GM12878 (cell line): ENCODE measurements around the gene CBFA2T3. TPM values are rescaled to one million over a fixed set of nuclear protein-coding genes. Genes with fewer than 3 reads are reported as not detected.

Experiments used
- ATAC-seq: fragments of 200-7000 bp; cut with Tn5 transposase; 3 replicates; pipeline ENCODE4 v1.9.1; 2020; ENCODE audit warnings: mild to moderate bottlenecking, moderate library complexity
- BruUV-seq: library from RNA; stranded (reverse); fragments of 400-500 nt; replicated peaks from 2 replicates; lab custom pipeline; 2021; lab: Mats Ljungman, UMichigan
- CTCF ChIA-PET: fragments of 300-600 bp; sonication (Branson Sonifier 250); formaldehyde crosslinking; extraction: SDS; loops from one replicate; lab custom pipeline; 2021; ENCODE audit warnings: inconsistent platforms; lab: Yijun Ruan, JAX
- POLR2A ChIA-PET: fragments of 350-600 bp; formaldehyde crosslinking; extraction: SDS; loops from one replicate; lab custom pipeline; 2021; ENCODE audit warnings: inconsistent platforms; lab: Charles Lee
- RAD21 ChIA-PET: fragments of 300-600 bp; sonication (Branson Sonifier 250); formaldehyde crosslinking; loops from one replicate; lab custom pipeline; 2023; ENCODE audit warnings: antibody characterized with exemption; ENCODE audit not compliant: unreplicated experiment; lab: Charles Lee
- SMC1A ChIA-PET: fragments of 300-600 bp; sonication (Branson Sonifier 250); formaldehyde crosslinking; loops from one replicate; lab custom pipeline; 2023; ENCODE audit not compliant: unreplicated experiment, uncharacterized antibody; lab: Charles Lee
- DNase-seq: peaks from one replicate; pipeline ENCODE4 v3.0.0-alpha.2; 2011; ENCODE audit warnings: low read depth, low spot score
- FAIRE-seq: peaks from 3 replicates; lab custom pipeline; 2011; peaks lifted over from hg19 to GRCh38; lab: Jason Lieb, UNC
- H2AFZ ChIP-seq: 2 replicates; pipeline ENCODE4 v1.6.0; 2011; ENCODE audit warnings: low read depth, low read length, control low read depth; ENCODE audit not compliant: control insufficient read depth
- H3K27ac ChIP-seq: 2 replicates; pipeline ENCODE4 v1.5.1; 2011; ENCODE audit warnings: control low read depth; ENCODE audit not compliant: control insufficient read depth, insufficient read depth
- H3K27me3 ChIP-seq, 2 experiments: replicated peaks in 1 of 2; 2 replicates each; pipeline versions ENCODE4 v1.6.0 to v1.6.1; 2011; ENCODE audit warnings: low read length in 1 of 2; ENCODE audit not compliant: control insufficient read depth in 2 of 2, insufficient read depth in 2 of 2
- H3K36me3 ChIP-seq, 2 experiments: 2 replicates each; pipeline ENCODE4 v1.5.1; 2011; ENCODE audit warnings: low read length in 1 of 2; ENCODE audit not compliant: control insufficient read depth in 2 of 2, insufficient read depth in 2 of 2
- H3K4me1 ChIP-seq: 2 replicates; pipeline ENCODE4 v1.6.1; 2011; ENCODE audit warnings: mild to moderate bottlenecking, low read length, moderate library complexity, mixed read lengths; ENCODE audit not compliant: control insufficient read depth, insufficient read depth
- H3K4me2 ChIP-seq: 2 replicates; pipeline ENCODE4 v1.6.0; 2011; ENCODE audit warnings: control low read depth; ENCODE audit not compliant: control insufficient read depth, insufficient read depth
- H3K4me3 ChIP-seq: fragments of 200-600 bp; sonication (generic); 2 replicates; pipeline ENCODE4 v1.5.1; 2016
- H3K79me2 ChIP-seq: 2 replicates; pipeline ENCODE4 v1.6.0; 2011; ENCODE audit warnings: low read length; ENCODE audit not compliant: control insufficient read depth, insufficient read depth
- H3K9ac ChIP-seq: 2 replicates; pipeline ENCODE4 v1.8.0; 2011; ENCODE audit warnings: low read length, control low read depth, mixed read lengths; ENCODE audit not compliant: control insufficient read depth, insufficient read depth
- H3K9me3 ChIP-seq: replicated peaks from 3 replicates; pipeline ENCODE4 v1.5.1; 2011; ENCODE audit warnings: mild to moderate bottlenecking, low read length; ENCODE audit not compliant: control insufficient read depth, insufficient read depth
- H4K20me1 ChIP-seq: 2 replicates; pipeline ENCODE4 v1.6.0; 2011; ENCODE audit not compliant: control insufficient read depth, insufficient read depth
- BACH1 ChIP-seq: fragments of 450-650 bp; IDR thresholded peaks from 2 replicates; pipeline ENCODE4 v1.6.1; 2017; ENCODE audit warnings: mild to moderate bottlenecking, borderline replicate concordance
- BHLHE40 ChIP-seq, 2 experiments: fragments of 450-650 bp in 1 of 2; IDR thresholded peaks; 2 replicates each; pipeline ENCODE4 v1.6.1; 2011 to 2017; ENCODE audit warnings: low read depth in 2 of 2, borderline replicate concordance in 1 of 2, improper control_type of control experiment in 1 of 2, low read length in 1 of 2, mild to moderate bottlenecking in 1 of 2
- GATAD2B ChIP-seq: fragments of 450-650 bp; conservative IDR thresholded peaks from 2 replicates; pipeline ENCODE4 v1.6.1; 2017; ENCODE audit warnings: low read depth, mild to moderate bottlenecking, moderate library complexity
- MEF2B ChIP-seq: fragments of 450-650 bp; IDR thresholded peaks from 2 replicates; pipeline ENCODE4 v1.6.1; 2018; ENCODE audit warnings: mild to moderate bottlenecking, moderate library complexity; ENCODE audit not compliant: partially characterized antibody, poor library complexity, severe bottlenecking
- MXI1 ChIP-seq: fragments of 150-350 bp; IDR thresholded peaks from 2 replicates; pipeline ENCODE4 v1.6.1; 2011; ENCODE audit warnings: low read depth, mild to moderate bottlenecking, inconsistent platforms, low read length, improper control_type of control experiment
- RELA ChIP-seq: fragments of 450-650 bp; IDR thresholded peaks from 2 replicates; pipeline ENCODE4 v1.8.0; 2014; ENCODE audit warnings: borderline replicate concordance; ENCODE audit not compliant: partially characterized antibody
- SUPT20H ChIP-seq: IDR thresholded peaks from 2 replicates; pipeline ENCODE4 v1.6.1; 2011; ENCODE audit warnings: low read depth, mild to moderate bottlenecking, low read length, moderate library complexity, borderline replicate concordance; ENCODE audit not compliant: control insufficient read depth
- WRNIP1 ChIP-seq: IDR thresholded peaks from 2 replicates; pipeline ENCODE4 v1.6.1; 2011; ENCODE audit warnings: low read depth, low read length, improper control_type of control experiment, borderline replicate concordance
- WGBS: methylation state at CpG from one replicate; pipeline ENCODE4 v1.1.6; 2016; ENCODE audit warnings: low lambda C conversion rate; ENCODE audit not compliant: insufficient replicate concordance, insufficient coverage; ENCODE audit errors: missing lambda C conversion rate; 5-methylcytosine and 5-hydroxymethylcytosine counted together
- in situ Hi-C: fragments of 300-500 bp; cut with MboI; formaldehyde crosslinking; loops from 9 replicates; pipeline ENCODE4 v1.14.3; 2018; ENCODE audit warnings: mixed read lengths
- intact Hi-C: fragments of 100-400 bp; cut with micrococcal nuclease; formaldehyde crosslinking; loops from one replicate; pipeline ENCODE4 v1.14.2; 2022; ENCODE audit not compliant: unreplicated experiment
- polyA plus RNA-seq, 11 experiments: library from polyadenylated mRNA; depleted of rRNA in 4 of 11; unstranded in 6 of 11; stranded (reverse) in 5 of 11; fragments of >200 nt; fragmentation: Nextera tagmentation in 4 of 11; fragmentation: Illumina TruSeq in 1 of 11; extraction: Ambion mirVana in 4 of 11; extraction: Trizol in 1 of 11; gene quantifications; 1 replicate in 1 of 11; 2 replicates in 10 of 11; pipeline versions ENCODE4 v1.2.1 to v1.2.3, GENCODE V29; 2011 to 2016; ENCODE audit warnings: inconsistent platforms in 2 of 11, missing spikeins in 2 of 11, low read depth in 1 of 11
- total RNA-seq, 4 experiments: library from RNA; depleted of rRNA in 3 of 4; stranded (reverse); fragments of >200 nt in 3 of 4; fragmentation: Illumina TruSeq in 1 of 4; extraction: Trizol in 1 of 4; gene quantifications; 2 replicates each; pipeline versions ENCODE4 v1.2.1 to v1.2.3, GENCODE V29; 2013 to 2021
- TF ChIP-seq, protein P1 (sequence below): fragments of 450-650 bp; IDR thresholded peaks from 2 replicates; pipeline ENCODE4 v1.6.1; 2017; ENCODE audit warnings: borderline replicate concordance
- TF ChIP-seq, protein P2 (sequence below): fragments of 450-650 bp; IDR thresholded peaks from 2 replicates; pipeline ENCODE4 v1.6.1; 2017; ENCODE audit warnings: mild to moderate bottlenecking, moderate library complexity
- TF ChIP-seq, protein P3 (sequence below): fragments of 450-650 bp; IDR thresholded peaks from 2 replicates; pipeline ENCODE4 v1.6.1; 2016; ENCODE audit warnings: mild to moderate bottlenecking, moderate library complexity, borderline replicate concordance

Gene CBFA2T3
- total and polyA plus RNA-seq, 10 of the 15 experiments (the other 5 are each of a cell fraction or from before 2014, with no cell fraction given) = 0.69 to 42.6 (median 4.5) TPM

DNA sequence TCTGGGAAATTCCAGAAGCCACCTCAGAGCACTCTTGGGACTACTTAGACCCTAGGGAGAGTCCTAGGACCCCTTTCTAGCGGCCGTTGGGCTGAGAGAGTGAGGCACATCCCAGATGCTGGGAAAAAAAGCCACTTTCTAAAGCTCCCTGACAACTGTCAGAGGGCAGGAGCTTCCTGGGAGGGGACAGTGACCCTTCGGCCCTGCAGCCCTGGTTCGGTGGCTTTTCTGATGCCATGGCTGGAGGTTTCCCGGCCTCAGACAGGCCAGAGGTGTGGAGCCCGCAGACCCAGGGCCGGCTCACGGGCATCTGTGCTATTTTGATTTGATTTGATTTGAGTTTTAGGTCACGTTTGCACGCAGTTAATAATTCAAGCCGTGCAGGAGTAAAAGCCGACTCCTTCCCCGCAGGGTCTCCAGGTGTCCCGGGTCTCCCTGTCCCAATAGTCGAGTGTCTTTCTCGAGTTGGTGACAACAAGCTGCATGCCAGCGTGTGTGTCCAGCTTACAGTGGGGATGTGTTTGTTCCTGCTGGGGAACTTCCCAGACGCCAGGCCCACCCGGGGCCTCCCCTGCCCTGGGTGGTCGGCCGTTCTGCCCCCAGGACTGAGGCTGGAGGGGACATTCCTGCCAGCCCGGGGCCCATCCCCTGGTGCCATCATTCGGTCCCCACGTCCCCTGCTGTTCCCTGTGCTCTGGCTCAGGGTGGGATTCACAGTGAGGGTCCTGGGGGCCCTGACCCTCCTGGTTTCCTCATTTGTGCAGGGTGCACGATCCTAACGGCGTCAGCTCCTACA lies 1.0 kb upstream of the CBFA2T3 start:
- Histone ChIP-seq H3K36me3 (no peaks in the 10 kb centered on the region), H3K4me1 (peaks cover 52% of the 10 kb centered on the region), H4K20me1 (no peaks in the 10 kb centered on the region), H3K4me3 (peak overlapping the region; percentile 93), H3K27ac (peak overlapping the region; percentile 98), H3K27me3 (no peaks in the 10 kb centered on the region), H3K79me2 (peaks cover 54% of the 10 kb centered on the region), H3K9me3 (no peaks in the 10 kb centered on the region), H2AFZ (peak overlapping the region; percentile 78), H3K9ac (peak overlapping the region; percentile 85), H3K4me2 (peak overlapping the region; percentile 96)
- no peak for ATAC-seq
- no peak for DNase-seq
- in situ Hi-C loops (no loop called here), intact Hi-C loops (loop anchor here (1.0 to 5.0 kb wide), 2 partner anchors 10 to 54 kb away; no protein-coding TSS in a partner anchor)
- FAIRE-seq = no peak
- 2% methylated on average over 27 of the region's 27 CpGs for WGBS
- CTCF ChIA-PET = interaction anchor here (0.9 kb wide), 1 partner anchor 119 kb away, joined by 3 read pairs; no protein-coding TSS in a partner anchor
- SMC1A ChIA-PET = interaction anchor here (1.0 to 2.2 kb wide), 7 partner anchors 9 to 119 kb away, joined by 3 to 10 read pairs (median 4); no protein-coding TSS in a partner anchor
- POLR2A ChIA-PET = interaction anchor here (0.6 to 4.2 kb wide), 10 partner anchors 10 to 507 kb away, joined by 3 to 30 read pairs (median 4); no protein-coding TSS in a partner anchor
- RAD21 ChIA-PET = interaction anchor here (0.6 to 3.0 kb wide), 7 partner anchors 10 to 189 kb away, joined by 3 to 29 read pairs (median 4); no protein-coding TSS in a partner anchor
- TSS peak; percentile 67 for BruUV-seq
- TF ChIP-seq RELA = no peak
- TF ChIP-seq SUPT20H = no peak
- TF ChIP-seq, protein P1, sequence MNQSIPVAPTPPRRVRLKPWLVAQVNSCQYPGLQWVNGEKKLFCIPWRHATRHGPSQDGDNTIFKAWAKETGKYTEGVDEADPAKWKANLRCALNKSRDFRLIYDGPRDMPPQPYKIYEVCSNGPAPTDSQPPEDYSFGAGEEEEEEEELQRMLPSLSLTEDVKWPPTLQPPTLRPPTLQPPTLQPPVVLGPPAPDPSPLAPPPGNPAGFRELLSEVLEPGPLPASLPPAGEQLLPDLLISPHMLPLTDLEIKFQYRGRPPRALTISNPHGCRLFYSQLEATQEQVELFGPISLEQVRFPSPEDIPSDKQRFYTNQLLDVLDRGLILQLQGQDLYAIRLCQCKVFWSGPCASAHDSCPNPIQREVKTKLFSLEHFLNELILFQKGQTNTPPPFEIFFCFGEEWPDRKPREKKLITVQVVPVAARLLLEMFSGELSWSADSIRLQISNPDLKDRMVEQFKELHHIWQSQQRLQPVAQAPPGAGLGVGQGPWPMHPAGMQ = no peak
- TF ChIP-seq, protein P2, sequence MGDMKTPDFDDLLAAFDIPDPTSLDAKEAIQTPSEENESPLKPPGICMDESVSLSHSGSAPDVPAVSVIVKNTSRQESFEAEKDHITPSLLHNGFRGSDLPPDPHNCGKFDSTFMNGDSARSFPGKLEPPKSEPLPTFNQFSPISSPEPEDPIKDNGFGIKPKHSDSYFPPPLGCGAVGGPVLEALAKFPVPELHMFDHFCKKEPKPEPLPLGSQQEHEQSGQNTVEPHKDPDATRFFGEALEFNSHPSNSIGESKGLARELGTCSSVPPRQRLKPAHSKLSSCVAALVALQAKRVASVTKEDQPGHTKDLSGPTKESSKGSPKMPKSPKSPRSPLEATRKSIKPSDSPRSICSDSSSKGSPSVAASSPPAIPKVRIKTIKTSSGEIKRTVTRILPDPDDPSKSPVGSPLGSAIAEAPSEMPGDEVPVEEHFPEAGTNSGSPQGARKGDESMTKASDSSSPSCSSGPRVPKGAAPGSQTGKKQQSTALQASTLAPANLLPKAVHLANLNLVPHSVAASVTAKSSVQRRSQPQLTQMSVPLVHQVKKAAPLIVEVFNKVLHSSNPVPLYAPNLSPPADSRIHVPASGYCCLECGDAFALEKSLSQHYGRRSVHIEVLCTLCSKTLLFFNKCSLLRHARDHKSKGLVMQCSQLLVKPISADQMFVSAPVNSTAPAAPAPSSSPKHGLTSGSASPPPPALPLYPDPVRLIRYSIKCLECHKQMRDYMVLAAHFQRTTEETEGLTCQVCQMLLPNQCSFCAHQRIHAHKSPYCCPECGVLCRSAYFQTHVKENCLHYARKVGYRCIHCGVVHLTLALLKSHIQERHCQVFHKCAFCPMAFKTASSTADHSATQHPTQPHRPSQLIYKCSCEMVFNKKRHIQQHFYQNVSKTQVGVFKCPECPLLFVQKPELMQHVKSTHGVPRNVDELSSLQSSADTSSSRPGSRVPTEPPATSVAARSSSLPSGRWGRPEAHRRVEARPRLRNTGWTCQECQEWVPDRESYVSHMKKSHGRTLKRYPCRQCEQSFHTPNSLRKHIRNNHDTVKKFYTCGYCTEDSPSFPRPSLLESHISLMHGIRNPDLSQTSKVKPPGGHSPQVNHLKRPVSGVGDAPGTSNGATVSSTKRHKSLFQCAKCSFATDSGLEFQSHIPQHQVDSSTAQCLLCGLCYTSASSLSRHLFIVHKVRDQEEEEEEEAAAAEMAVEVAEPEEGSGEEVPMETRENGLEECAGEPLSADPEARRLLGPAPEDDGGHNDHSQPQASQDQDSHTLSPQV = no peak
- no peak; the same call in 1 of the 2 replicates for TF ChIP-seq BACH1
- TF ChIP-seq, protein P3, sequence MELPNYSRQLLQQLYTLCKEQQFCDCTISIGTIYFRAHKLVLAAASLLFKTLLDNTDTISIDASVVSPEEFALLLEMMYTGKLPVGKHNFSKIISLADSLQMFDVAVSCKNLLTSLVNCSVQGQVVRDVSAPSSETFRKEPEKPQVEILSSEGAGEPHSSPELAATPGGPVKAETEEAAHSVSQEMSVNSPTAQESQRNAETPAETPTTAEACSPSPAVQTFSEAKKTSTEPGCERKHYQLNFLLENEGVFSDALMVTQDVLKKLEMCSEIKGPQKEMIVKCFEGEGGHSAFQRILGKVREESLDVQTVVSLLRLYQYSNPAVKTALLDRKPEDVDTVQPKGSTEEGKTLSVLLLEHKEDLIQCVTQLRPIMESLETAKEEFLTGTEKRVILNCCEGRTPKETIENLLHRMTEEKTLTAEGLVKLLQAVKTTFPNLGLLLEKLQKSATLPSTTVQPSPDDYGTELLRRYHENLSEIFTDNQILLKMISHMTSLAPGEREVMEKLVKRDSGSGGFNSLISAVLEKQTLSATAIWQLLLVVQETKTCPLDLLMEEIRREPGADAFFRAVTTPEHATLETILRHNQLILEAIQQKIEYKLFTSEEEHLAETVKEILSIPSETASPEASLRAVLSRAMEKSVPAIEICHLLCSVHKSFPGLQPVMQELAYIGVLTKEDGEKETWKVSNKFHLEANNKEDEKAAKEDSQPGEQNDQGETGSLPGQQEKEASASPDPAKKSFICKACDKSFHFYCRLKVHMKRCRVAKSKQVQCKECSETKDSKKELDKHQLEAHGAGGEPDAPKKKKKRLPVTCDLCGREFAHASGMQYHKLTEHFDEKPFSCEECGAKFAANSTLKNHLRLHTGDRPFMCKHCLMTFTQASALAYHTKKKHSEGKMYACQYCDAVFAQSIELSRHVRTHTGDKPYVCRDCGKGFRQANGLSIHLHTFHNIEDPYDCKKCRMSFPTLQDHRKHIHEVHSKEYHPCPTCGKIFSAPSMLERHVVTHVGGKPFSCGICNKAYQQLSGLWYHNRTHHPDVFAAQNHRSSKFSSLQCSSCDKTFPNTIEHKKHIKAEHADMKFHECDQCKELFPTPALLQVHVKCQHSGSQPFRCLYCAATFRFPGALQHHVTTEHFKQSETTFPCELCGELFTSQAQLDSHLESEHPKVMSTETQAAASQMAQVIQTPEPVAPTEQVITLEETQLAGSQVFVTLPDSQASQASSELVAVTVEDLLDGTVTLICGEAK = 0 out of 2 replicates have a peak, but pooled peaks have one; percentile 22
- TF ChIP-seq GATAD2B = 0 out of 2 replicates have a peak, but pooled peaks have one; percentile 5
- no peak for TF ChIP-seq WRNIP1
- TF ChIP-seq BHLHE40 (IDR thresholded peaks at IDR 0.05; ENCODE audit: borderline replicate concordance in 1 of 2, low read depth in 2 of 2, low read length in 1 of 2) = no peak; a peak in 1 of 4 replicates
- peak; percentile 75 for TF ChIP-seq MEF2B
- no peak for TF ChIP-seq MXI1
